IMR-90 (cell line): ENCODE data around the gene MSH3. TPM values are rescaled to one million over a fixed set of nuclear protein-coding genes. Genes with fewer than 3 reads are reported as not detected.

Experiments used
- ATAC-seq: fragments of 200-7000 bp; cut with Tn5 transposase; 2 replicates; pipeline ENCODE4 v1.9.1; 2020; ENCODE audit warnings: low read depth, mild to moderate bottlenecking, moderate library complexity
- BruUV-seq: library from RNA; stranded (reverse); fragments of 400-500 nt; replicated peaks from 2 replicates; lab custom pipeline; 2021; lab: Mats Ljungman, UMichigan
- CTCF ChIA-PET: fragments of 300-600 bp; formaldehyde crosslinking; extraction: SDS; loops from one replicate; lab custom pipeline; 2021; ENCODE audit warnings: antibody characterized with exemption; lab: Yijun Ruan, JAX
- POLR2A ChIA-PET: fragments of 300-600 bp; sonication (Branson Sonifier 250); formaldehyde crosslinking; loops from one replicate; lab custom pipeline; 2022; ENCODE audit warnings: antibody characterized with exemption; ENCODE audit not compliant: unreplicated experiment; lab: Charles Lee
- DNase-seq: peaks from one replicate; pipeline ENCODE4 v3.0.0; 2013
- H2AFZ ChIP-seq: replicated peaks from 2 replicates; pipeline ENCODE3; 2013; ENCODE audit warnings: low read length, mild to moderate bottlenecking; ENCODE audit not compliant: poor library complexity
- H2AK5ac ChIP-seq: 2 replicates; pipeline ENCODE4 v1.6.1; 2013; ENCODE audit warnings: low read depth, low read length, inconsistent platforms
- H2AK9ac ChIP-seq: replicated peaks from 2 replicates; pipeline ENCODE3; 2013; ENCODE audit warnings: mild to moderate bottlenecking, low read depth, low read length, moderate library complexity; ENCODE audit not compliant: poor library complexity
- H2BK120ac ChIP-seq: 2 replicates; pipeline ENCODE4 v1.6.1; 2013; ENCODE audit warnings: low read depth, low read length, inconsistent platforms
- H2BK15ac ChIP-seq: 3 replicates; pipeline ENCODE4 v1.6.1; 2013; ENCODE audit warnings: low read depth, low read length, inconsistent platforms
- H2BK20ac ChIP-seq: 2 replicates; pipeline ENCODE4 v1.6.1; 2013; ENCODE audit warnings: low read depth, mild to moderate bottlenecking, inconsistent platforms, low read length, moderate library complexity
- H2BK5ac ChIP-seq: 2 replicates; pipeline ENCODE4 v1.6.1; 2013; ENCODE audit warnings: mild to moderate bottlenecking, low read depth, low read length, inconsistent platforms; ENCODE audit not compliant: poor library complexity, severe bottlenecking
- H3K14ac ChIP-seq: replicated peaks from 2 replicates; pipeline ENCODE4 v1.6.1; 2013; ENCODE audit warnings: low read depth, low read length, inconsistent platforms
- H3K18ac ChIP-seq: 2 replicates; pipeline ENCODE4 v1.6.1; 2013; ENCODE audit warnings: low read depth, low read length, control low read depth
- H3K23ac ChIP-seq: 2 replicates; pipeline ENCODE4 v1.6.1; 2013; ENCODE audit warnings: low read depth, low read length, inconsistent platforms
- H3K27ac ChIP-seq: 2 replicates; pipeline ENCODE4 v1.5.1; 2013; ENCODE audit warnings: mild to moderate bottlenecking, control low read depth, low read length; ENCODE audit not compliant: insufficient read depth
- H3K27me3 ChIP-seq: 2 replicates; pipeline ENCODE4 v1.6.1; 2013; ENCODE audit warnings: low read length; ENCODE audit not compliant: control insufficient read depth, insufficient read depth
- H3K36me3 ChIP-seq: 2 replicates; pipeline ENCODE4 v1.6.1; 2013; ENCODE audit warnings: low read length, mixed read lengths; ENCODE audit not compliant: control insufficient read depth, insufficient read depth
- H3K4ac ChIP-seq: 2 replicates; pipeline ENCODE4 v1.6.1; 2013; ENCODE audit warnings: low read depth, low read length, inconsistent platforms
- H3K4me1 ChIP-seq: 2 replicates; pipeline ENCODE4 v1.6.1; 2013; ENCODE audit warnings: low read length, mixed read lengths; ENCODE audit not compliant: control insufficient read depth, insufficient read depth
- H3K4me2 ChIP-seq: 2 replicates; pipeline ENCODE4 v1.6.1; 2013; ENCODE audit warnings: low read depth, mild to moderate bottlenecking, control low read depth, low read length, moderate library complexity
- H3K4me3 ChIP-seq: 2 replicates; pipeline ENCODE4 v1.5.1; 2013; ENCODE audit warnings: low read depth, mild to moderate bottlenecking, control low read depth, low read length, moderate library complexity; ENCODE audit not compliant: insufficient read depth
- H3K56ac ChIP-seq: 2 replicates; pipeline ENCODE4 v1.6.1; 2013; ENCODE audit warnings: low read length, inconsistent platforms; ENCODE audit not compliant: insufficient read depth; ENCODE audit errors: extremely low read depth
- H3K79me1 ChIP-seq, 2 experiments: 2 replicates each; pipeline ENCODE4 v1.6.1; 2013; ENCODE audit warnings: low read length in 2 of 2, inconsistent platforms in 1 of 2, low read depth in 1 of 2
- H3K9ac ChIP-seq: 2 replicates; pipeline ENCODE4 v1.6.1; 2013; ENCODE audit warnings: low read depth, low read length, control low read depth
- H3K9me1 ChIP-seq: 2 replicates; pipeline ENCODE4 v1.6.1; 2013; ENCODE audit warnings: low read length, inconsistent platforms; ENCODE audit not compliant: insufficient read depth
- H3K9me3 ChIP-seq: 2 replicates; pipeline ENCODE4 v1.6.1; 2013; ENCODE audit warnings: low read length; ENCODE audit not compliant: control insufficient read depth, insufficient read depth
- H4K20me1 ChIP-seq: 2 replicates; pipeline ENCODE4 v1.6.1; 2013; ENCODE audit warnings: low read length, inconsistent platforms; ENCODE audit not compliant: insufficient read depth
- H4K5ac ChIP-seq: 2 replicates; pipeline ENCODE4 v1.6.1; 2013; ENCODE audit warnings: mild to moderate bottlenecking, low read depth, low read length, control low read depth
- H4K8ac ChIP-seq, 2 experiments: 2 replicates each; pipeline ENCODE4 v1.6.1; 2013; ENCODE audit warnings: low read depth in 2 of 2, low read length in 2 of 2, control low read depth in 1 of 2, inconsistent platforms in 1 of 2
- H4K91ac ChIP-seq: 2 replicates; pipeline ENCODE4 v1.6.1; 2013; ENCODE audit warnings: low read depth, low read length, inconsistent platforms; ENCODE audit not compliant: insufficient read depth
- BHLHE40 ChIP-seq: fragments of 150-350 bp; IDR thresholded peaks from 2 replicates; pipeline ENCODE4 v1.6.1; 2016; ENCODE audit warnings: mild to moderate bottlenecking, low read depth, low read length
- CEBPB ChIP-seq: IDR thresholded peaks from 2 replicates; pipeline ENCODE4 v1.6.1; 2012; ENCODE audit warnings: low read depth, low read length, improper control_type of control experiment
- CHD1 ChIP-seq: IDR thresholded peaks from 2 replicates; pipeline ENCODE4 v1.6.1; 2012; ENCODE audit warnings: low read depth, low read length, improper control_type of control experiment
- CTCF ChIP-seq: conservative IDR thresholded peaks from 2 replicates; pipeline ENCODE4 v1.5.1; 2012; ENCODE audit warnings: mild to moderate bottlenecking, low read depth, low read length, improper control_type of control experiment
- ELK1 ChIP-seq: fragments of 150-350 bp; IDR thresholded peaks from 2 replicates; pipeline ENCODE4 v1.6.1; 2016; ENCODE audit warnings: low read depth, mild to moderate bottlenecking, low read length, moderate library complexity, borderline replicate concordance
- FOS ChIP-seq: fragments of 150-350 bp; IDR thresholded peaks from 2 replicates; pipeline ENCODE4 v1.6.1; 2016; ENCODE audit warnings: low read depth, low read length
- MAFK ChIP-seq: IDR thresholded peaks from 2 replicates; pipeline ENCODE4 v1.6.1; 2012; ENCODE audit warnings: low read depth, low read length, improper control_type of control experiment
- MAZ ChIP-seq: IDR thresholded peaks from 2 replicates; pipeline ENCODE4 v1.6.1; 2012; ENCODE audit warnings: low read depth, mild to moderate bottlenecking, low read length, improper control_type of control experiment, moderate library complexity, borderline replicate concordance
- MXI1 ChIP-seq: IDR thresholded peaks from 2 replicates; pipeline ENCODE4 v1.6.1; 2012; ENCODE audit warnings: low read depth, mild to moderate bottlenecking, low read length, moderate library complexity, borderline replicate concordance
- NFE2L2 ChIP-seq: fragments of 150-350 bp; IDR thresholded peaks from 2 replicates; pipeline ENCODE4 v1.6.1; 2016; ENCODE audit warnings: low read depth, mild to moderate bottlenecking, low read length
- POLR2A ChIP-seq: IDR thresholded peaks from 2 replicates; pipeline ENCODE4 v1.6.1; 2012; ENCODE audit warnings: mild to moderate bottlenecking, low read depth, low read length
- RAD21 ChIP-seq: IDR thresholded peaks from 2 replicates; pipeline ENCODE4 v1.6.1; 2012; ENCODE audit warnings: low read length, improper control_type of control experiment
- RCOR1 ChIP-seq: IDR thresholded peaks from 2 replicates; pipeline ENCODE4 v1.6.1; 2012; ENCODE audit warnings: mild to moderate bottlenecking, low read length, improper control_type of control experiment; ENCODE audit not compliant: insufficient replicate concordance
- RFX5 ChIP-seq: IDR thresholded peaks from 2 replicates; pipeline ENCODE4 v1.8.0; 2012; ENCODE audit warnings: low read depth, mild to moderate bottlenecking, low read length, moderate library complexity
- SMC3 ChIP-seq: fragments of 150-350 bp; IDR thresholded peaks from 2 replicates; pipeline ENCODE4 v1.6.1; 2016; ENCODE audit warnings: low read depth, mild to moderate bottlenecking, antibody characterized with exemption, low read length, moderate library complexity
- USF2 ChIP-seq: fragments of 150-350 bp; IDR thresholded peaks from 2 replicates; pipeline ENCODE4 v1.6.1; 2017; ENCODE audit warnings: mild to moderate bottlenecking, antibody characterized with exemption, low read length, low read depth
- dilution Hi-C: fragments of 300-500 bp; cut with HindIII; formaldehyde crosslinking; loops from one replicate; pipeline ENCODE4 v1.14.3; 2018; ENCODE audit warnings: low sequenced_read_pairs; ENCODE audit not compliant: unreplicated experiment
- in situ Hi-C: fragments of 300-500 bp; cut with MboI; formaldehyde crosslinking; loops from 3 replicates; pipeline ENCODE4 v1.14.3; 2019; ENCODE audit warnings: low sequenced_read_pairs, inconsistent platforms, mixed read lengths
- intact Hi-C: fragments of 100-400 bp; cut with micrococcal nuclease; formaldehyde crosslinking; loops from 2 replicates; pipeline ENCODE4 v1.10.0; 2022
- polyA plus RNA-seq, 3 experiments: library from polyadenylated mRNA; depleted of rRNA; stranded (reverse); fragments of >200 nt; gene quantifications; 2 replicates each; pipeline ENCODE4 v1.2.3, GENCODE V29; 2012; ENCODE audit warnings: low replicate concordance in 1 of 3
- total RNA-seq: library from RNA; depleted of rRNA; stranded (reverse); fragments of >200 nt; gene quantifications from 2 replicates; pipeline ENCODE4 v1.2.3, GENCODE V29; 2012

MSH3 gene
- total and polyA plus RNA-seq, 2 of the 4 experiments (the other 2 are of a cell fraction), result 4.6 to 13.3 TPM

- Histone ChIP-seq H3K9me3 (no peaks in the 10 kb centered on the region), H3K23ac (no peak overlapping the region), H3K4me1 (no peaks in the 10 kb centered on the region), H3K4me3 (no peak overlapping the region), H2AK9ac (no peak overlapping the region), H2BK120ac (no peak overlapping the region), H4K8ac (no peak overlapping the region), H3K9me1 (0 out of 2 replicates have a peak, but pooled peaks cover 2% of the 10 kb centered on the region), H3K36me3 (peaks cover 9% of the 10 kb centered on the region), H3K18ac (no peak overlapping the region), H3K27me3 (no peaks in the 10 kb centered on the region), H3K14ac (no peak overlapping the region), H3K9ac (no peak overlapping the region), H2AK5ac (no peak overlapping the region), H4K91ac (no peak overlapping the region), H2BK20ac (no peak overlapping the region), H3K56ac (no peak overlapping the region), H4K5ac (no peak overlapping the region), H3K79me1 (peaks cover 0 to 2% of the 10 kb centered on the region in 2 experiments; a peak in 1 of 4 replicates), H3K4ac (no peak overlapping the region), H2AFZ (no peak overlapping the region), H3K27ac (no peak overlapping the region), H2BK5ac (no peak overlapping the region), H2BK15ac (no peak overlapping the region), H4K20me1 (no peaks in the 10 kb centered on the region), H3K4me2 (no peak overlapping the region)
- dilution Hi-C loops (no loop called here), in situ Hi-C loops (no loop called here), intact Hi-C loops (no loop called here)
- TF ChIP-seq NFE2L2 (no peak), POLR2A (no peak), CTCF (no peak), CHD1 (no peak), ELK1 (no peak), MAFK (no peak), BHLHE40 (no peak), CEBPB (no peak), MXI1 (no peak), USF2 (no peak), SMC3 (no peak), FOS (no peak), RAD21 (no peak), MAZ (no peak), RCOR1 (no peak), RFX5 (no peak)
- DNase-seq, result no peak
- ATAC-seq, result no peak
- ChIA-PET POLR2A (no interaction called here), CTCF (no interaction called here)
- BruUV-seq, result no TSS peak
Observed at GRCh38 chr5:80806929-80807328, 152.5 kb downstream of the MSH3 start.
